GM12864 (cell line): Measurements from ENCODE around the gene PLXNB2.
"Not testable (repeated sequence)": the region's sequence is repeated elsewhere in the genome, so short reads cannot be mapped to it uniquely, and the experiment has no call there.

Experiments used
- DNase-seq: peaks from one replicate; pipeline ENCODE4 v3.0.0-alpha.2; 2011; ENCODE audit warnings: low read depth
- H3K4me3 ChIP-seq: 2 replicates; pipeline ENCODE4 v1.5.1; 2011; ENCODE audit warnings: mild to moderate bottlenecking, low read depth, low read length, control low read depth
- CTCF ChIP-seq: IDR thresholded peaks from 2 replicates; pipeline ENCODE4 v1.5.1; 2011; ENCODE audit warnings: low read depth, mild to moderate bottlenecking, moderate library complexity, low read length, control low read depth, inconsistent platforms; ENCODE audit errors: missing control alignments

The PLXNB2 gene

GRCh38 chr22:50278461-50278860 lies 29.0 kb downstream of the PLXNB2 start:
- no peak for DNase-seq
- TF ChIP-seq CTCF: no peak
- H3K4me3 ChIP-seq: no peak overlapping the region

- TF ChIP-seq CTCF: no peak
- H3K4me3 ChIP-seq: no peak overlapping the region
- no peak for DNase-seq
Observed at GRCh38 chr22:50277761-50278160, 29.7 kb downstream of the PLXNB2 start.

GRCh38 chr22:50276143-50276542 lies 31.3 kb downstream of the PLXNB2 start:
- peak; percentile 65 for DNase-seq
- H3K4me3 ChIP-seq: no peak overlapping the region
- TF ChIP-seq CTCF: peak; percentile 86

GRCh38 chr22:50275181-50276055 lies 32.0 kb downstream of the PLXNB2 start:
- DNase-seq: no peak
- no peak overlapping the region for H3K4me3 ChIP-seq
- no peak for TF ChIP-seq CTCF

- TF ChIP-seq CTCF: no peak
- H3K4me3 ChIP-seq: no peak overlapping the region
- DNase-seq: no peak
Observed at GRCh38 chr22:50274771-50275170, 32.7 kb downstream of the PLXNB2 start.

GRCh38 chr22:50274311-50274710 lies 33.1 kb downstream of the PLXNB2 start:
- DNase-seq: no peak
- TF ChIP-seq CTCF: peak; percentile 48
- H3K4me3 ChIP-seq: no peak overlapping the region

GRCh38 chr22:50273781-50274180 lies 33.7 kb downstream of the PLXNB2 start:
- H3K4me3 ChIP-seq, DNase-seq: not testable (repeated sequence)

- not testable (repeated sequence) for DNase-seq
Observed at GRCh38 chr22:50273352-50273751, 34.1 kb downstream of the PLXNB2 start.

More at GRCh38 chr22:50273352-50273751, 34.1 kb downstream of the PLXNB2 start:
- not testable (repeated sequence) for H3K4me3 ChIP-seq
